GM21360 (cell line): ENCODE results near the gene KCNK13.
"Not testable (repeated sequence)": the region's sequence is repeated elsewhere in the genome, so short reads cannot be mapped to it uniquely, and the experiment has no call there.

Experiments
- ATAC-seq: cut with Tn5 transposase; IDR thresholded peaks from one replicate; pipeline ENCODE4 v1.9.1; 2021; ENCODE audit warnings: mild to moderate bottlenecking, moderate library complexity; ENCODE audit not compliant: unreplicated experiment

KCNK13 gene

GRCh38 chr14:90060965-90061684, 669 bp upstream of the KCNK13 start:
- no peak for ATAC-seq

- no peak for ATAC-seq
Observed at GRCh38 chr14:90062127-90062794, 467 bp downstream of the KCNK13 start.

GRCh38 chr14:90062822-90063539, 1.2 kb downstream of the KCNK13 start:
- ATAC-seq, result no peak

GRCh38 chr14:90072350-90072749, 10.6 kb downstream of the KCNK13 start:
- ATAC-seq, result no peak

- ATAC-seq, result no peak
Observed at GRCh38 chr14:90079576-90079975, 17.8 kb downstream of the KCNK13 start.

- ATAC-seq, result no peak
Observed at GRCh38 chr14:90087433-90087832, 25.6 kb downstream of the KCNK13 start.

- no peak for ATAC-seq
Observed at GRCh38 chr14:90088176-90088575, 26.4 kb downstream of the KCNK13 start.

GRCh38 chr14:90089486-90089885, 27.7 kb downstream of the KCNK13 start:
- not testable (repeated sequence) for ATAC-seq

GRCh38 chr14:90091393-90091792, 29.6 kb downstream of the KCNK13 start:
- ATAC-seq, result no peak

GRCh38 chr14:90093942-90094595, 32.3 kb downstream of the KCNK13 start:
- ATAC-seq, result no peak

- no peak for ATAC-seq
Observed at GRCh38 chr14:90095096-90095495, 33.3 kb downstream of the KCNK13 start.

- no peak for ATAC-seq
Observed at GRCh38 chr14:90096566-90096965, 34.8 kb downstream of the KCNK13 start.

- no peak for ATAC-seq
Observed at GRCh38 chr14:90103808-90104207, 42.0 kb downstream of the KCNK13 start.

- no peak for ATAC-seq
Observed at GRCh38 chr14:90105756-90106155, 44.0 kb downstream of the KCNK13 start.

- no peak for ATAC-seq
Observed at GRCh38 chr14:90107789-90108188, 46.0 kb downstream of the KCNK13 start.

- ATAC-seq, result no peak
Observed at GRCh38 chr14:90109858-90110257, 48.1 kb downstream of the KCNK13 start.

- ATAC-seq, result no peak
Observed at GRCh38 chr14:90111895-90112534, 50.2 kb downstream of the KCNK13 start.

GRCh38 chr14:90114554-90114953, 52.8 kb downstream of the KCNK13 start:
- ATAC-seq, result no peak

- no peak for ATAC-seq
Observed at GRCh38 chr14:90115780-90116179, 54.0 kb downstream of the KCNK13 start.

- ATAC-seq, result no peak
Observed at GRCh38 chr14:90116444-90116843, 54.6 kb downstream of the KCNK13 start.

GRCh38 chr14:90118027-90118426, 56.2 kb downstream of the KCNK13 start:
- no peak for ATAC-seq
